Neuron (in vitro differentiated cells): ENCODE measurements around the gene KIAA1755.

Source experiments
- H2AFZ ChIP-seq: one replicate; pipeline ENCODE4 v1.6.1; 2013; ENCODE audit warnings: low read depth, mild to moderate bottlenecking, inconsistent platforms, low read length, moderate library complexity
- H3K27me3 ChIP-seq: one replicate; pipeline ENCODE4 v1.6.1; 2013; ENCODE audit warnings: low read length; ENCODE audit not compliant: insufficient read depth
- H3K36me3 ChIP-seq: one replicate; pipeline ENCODE4 v1.6.1; 2013; ENCODE audit warnings: low read length; ENCODE audit not compliant: insufficient read depth
- H3K4me1 ChIP-seq: one replicate; pipeline ENCODE4 v1.6.1; 2013; ENCODE audit warnings: low read length; ENCODE audit not compliant: insufficient read depth
- H3K4me3 ChIP-seq: 2 replicates; pipeline ENCODE4 v1.5.1; 2013; ENCODE audit warnings: mild to moderate bottlenecking, low read length, moderate library complexity
- H3K9me3 ChIP-seq: one replicate; pipeline ENCODE4 v1.6.1; 2013; ENCODE audit warnings: low read length

The KIAA1755 gene

GRCh38 chr20:38237381-38237780, 23.2 kb downstream of the KIAA1755 start:
- Histone ChIP-seq H3K4me1 (no peaks in the 10 kb centered on the region), H3K9me3 (peaks cover 8% of the 10 kb centered on the region), H3K27me3 (peaks cover 2% of the 10 kb centered on the region), H2AFZ (no peak overlapping the region), H3K4me3 (no peak overlapping the region), H3K36me3 (no peaks in the 10 kb centered on the region)

GRCh38 chr20:38231531-38232121, 28.9 kb downstream of the KIAA1755 start:
- Histone ChIP-seq H2AFZ (no peak overlapping the region), H3K4me1 (no peaks in the 10 kb centered on the region), H3K27me3 (peaks cover 2% of the 10 kb centered on the region), H3K36me3 (no peaks in the 10 kb centered on the region), H3K9me3 (no peaks in the 10 kb centered on the region), H3K4me3 (no peak overlapping the region)

- peaks cover 2% of the 10 kb centered on the region for H3K27me3 ChIP-seq
- no peak overlapping the region for H3K4me3 ChIP-seq
- H3K4me1 ChIP-seq: no peaks in the 10 kb centered on the region
- H3K9me3 ChIP-seq: no peaks in the 10 kb centered on the region
- no peak overlapping the region for H2AFZ ChIP-seq
- no peaks in the 10 kb centered on the region for H3K36me3 ChIP-seq
Measured at GRCh38 chr20:38230957-38231526, 29.5 kb downstream of the KIAA1755 start.

DNA sequence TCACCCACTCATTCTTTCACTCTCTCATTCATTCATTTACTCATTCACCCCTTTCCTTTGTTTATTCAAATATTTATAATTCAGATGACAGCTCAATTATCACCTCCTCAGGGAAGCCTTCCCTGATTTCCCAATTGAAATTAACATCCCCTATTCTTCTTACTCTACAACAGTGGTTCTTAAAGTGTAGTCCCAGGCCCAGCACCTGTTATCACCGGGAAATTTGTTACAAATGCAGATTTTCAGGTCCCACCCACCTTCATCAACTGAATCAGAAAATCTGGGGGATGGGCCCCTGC, 30.3 kb downstream of the KIAA1755 start:
- Histone ChIP-seq H3K4me1 (no peaks in the 10 kb centered on the region), H3K27me3 (no peaks in the 10 kb centered on the region)

GRCh38 chr20:38229376-38230252, 30.9 kb downstream of the KIAA1755 start:
- Histone ChIP-seq H3K9me3 (no peaks in the 10 kb centered on the region), H3K36me3 (no peaks in the 10 kb centered on the region), H3K4me1 (no peaks in the 10 kb centered on the region), H3K27me3 (no peaks in the 10 kb centered on the region), H2AFZ (no peak overlapping the region), H3K4me3 (no peak overlapping the region)

More for the DNA sequence above, 30.3 kb downstream of the KIAA1755 start:
- no peaks in the 10 kb centered on the region for H3K36me3 ChIP-seq
- no peaks in the 10 kb centered on the region for H3K9me3 ChIP-seq
- no peak overlapping the region for H3K4me3 ChIP-seq
- no peak overlapping the region for H2AFZ ChIP-seq

DNA sequence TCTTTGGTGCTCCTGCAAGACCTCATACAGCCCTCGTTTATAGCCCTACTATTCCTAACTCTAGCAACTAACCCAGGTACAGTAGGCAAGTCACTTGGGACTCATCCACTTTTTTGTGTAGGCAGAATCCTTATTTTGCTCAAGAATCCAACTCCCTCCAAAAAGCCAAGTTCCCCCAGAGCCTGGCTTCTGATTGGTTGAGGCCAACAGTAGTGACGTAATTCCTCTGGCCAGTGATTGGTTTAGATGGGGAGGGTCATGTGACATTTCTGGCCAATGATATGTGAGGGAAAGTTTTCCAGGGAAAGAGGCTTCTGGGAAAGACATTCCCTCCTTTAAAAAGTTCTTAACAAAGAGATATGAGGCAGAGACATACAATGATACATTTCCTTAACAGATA, 32.1 kb downstream of the KIAA1755 start:
- no peak overlapping the region for H3K4me3 ChIP-seq
- H3K9me3 ChIP-seq: no peaks in the 10 kb centered on the region
- H2AFZ ChIP-seq: no peak overlapping the region
- no peaks in the 10 kb centered on the region for H3K27me3 ChIP-seq
- no peaks in the 10 kb centered on the region for H3K4me1 ChIP-seq
- no peaks in the 10 kb centered on the region for H3K36me3 ChIP-seq

- Histone ChIP-seq H3K4me1 (no peaks in the 10 kb centered on the region), H2AFZ (no peak overlapping the region), H3K27me3 (no peaks in the 10 kb centered on the region), H3K36me3 (no peaks in the 10 kb centered on the region), H3K4me3 (no peak overlapping the region), H3K9me3 (no peaks in the 10 kb centered on the region)
Measured at GRCh38 chr20:38227420-38228360, 32.8 kb downstream of the KIAA1755 start.

DNA sequence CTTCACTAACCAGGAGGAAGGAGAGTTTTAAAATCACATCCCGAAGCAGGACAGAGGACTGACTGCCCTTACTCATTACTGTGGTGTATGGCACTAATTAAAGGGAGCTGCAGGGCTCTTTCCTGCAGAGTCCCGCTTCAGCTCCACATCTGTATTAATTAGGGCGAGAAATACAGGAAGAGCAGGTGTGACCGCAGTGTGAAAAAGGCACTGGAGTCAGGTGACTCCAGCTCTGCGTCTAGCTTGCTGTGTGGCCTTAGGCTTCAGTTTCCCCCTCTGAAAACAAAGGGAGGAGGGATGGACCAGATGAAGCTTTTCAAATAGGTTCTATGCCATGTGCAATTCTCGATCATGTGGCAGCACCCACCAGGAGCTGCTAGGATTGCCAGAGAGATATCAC, 34.0 kb downstream of the KIAA1755 start:
- Histone ChIP-seq H3K9me3 (no peaks in the 10 kb centered on the region), H3K4me1 (no peaks in the 10 kb centered on the region), H2AFZ (no peak overlapping the region), H3K36me3 (no peaks in the 10 kb centered on the region), H3K27me3 (no peaks in the 10 kb centered on the region), H3K4me3 (no peak overlapping the region)

GRCh38 chr20:38225900-38226263, 34.7 kb downstream of the KIAA1755 start:
- H2AFZ ChIP-seq: no peak overlapping the region
- H3K4me1 ChIP-seq: peaks cover under 1% of the 10 kb centered on the region
- H3K27me3 ChIP-seq: no peaks in the 10 kb centered on the region
- H3K4me3 ChIP-seq: no peak overlapping the region
- H3K9me3 ChIP-seq: no peaks in the 10 kb centered on the region
- H3K36me3 ChIP-seq: no peaks in the 10 kb centered on the region

DNA sequence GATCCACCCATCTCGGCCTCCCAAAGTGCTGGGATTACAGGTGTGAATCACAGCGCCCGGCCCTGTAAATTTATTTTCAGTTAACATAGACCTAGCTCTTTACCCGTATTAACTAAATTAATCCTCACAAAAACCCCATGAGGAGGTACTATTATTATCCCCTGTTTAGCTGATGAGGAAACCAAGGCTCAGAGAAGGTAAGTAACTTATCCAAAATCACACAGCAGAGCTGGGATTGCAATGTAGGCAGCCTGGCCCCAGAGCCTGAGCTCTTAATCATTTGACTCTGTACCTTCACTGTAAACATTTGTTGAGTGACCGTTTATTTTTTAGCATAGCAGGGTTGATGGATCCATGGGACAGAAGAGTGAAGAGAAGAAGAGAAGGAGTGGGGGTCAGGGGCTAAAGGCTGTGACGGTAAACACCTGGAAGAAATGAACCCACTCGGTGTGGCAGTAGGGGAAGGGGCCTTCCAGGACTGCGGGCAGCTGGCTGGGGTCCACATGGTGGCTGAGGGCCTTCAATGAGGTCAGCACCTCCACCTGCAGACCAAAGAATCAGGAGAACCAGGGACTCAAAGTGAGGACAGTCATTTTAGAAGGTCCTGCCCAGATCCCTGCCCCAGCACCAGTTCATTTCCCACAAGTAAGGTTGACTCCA, 35.2 kb downstream of the KIAA1755 start:
- no peaks in the 10 kb centered on the region for H3K36me3 ChIP-seq
- H3K9me3 ChIP-seq: no peaks in the 10 kb centered on the region
- no peaks in the 10 kb centered on the region for H3K27me3 ChIP-seq
- H2AFZ ChIP-seq: no peak overlapping the region
- no peak overlapping the region for H3K4me3 ChIP-seq
- H3K4me1 ChIP-seq: peaks cover 2% of the 10 kb centered on the region

DNA sequence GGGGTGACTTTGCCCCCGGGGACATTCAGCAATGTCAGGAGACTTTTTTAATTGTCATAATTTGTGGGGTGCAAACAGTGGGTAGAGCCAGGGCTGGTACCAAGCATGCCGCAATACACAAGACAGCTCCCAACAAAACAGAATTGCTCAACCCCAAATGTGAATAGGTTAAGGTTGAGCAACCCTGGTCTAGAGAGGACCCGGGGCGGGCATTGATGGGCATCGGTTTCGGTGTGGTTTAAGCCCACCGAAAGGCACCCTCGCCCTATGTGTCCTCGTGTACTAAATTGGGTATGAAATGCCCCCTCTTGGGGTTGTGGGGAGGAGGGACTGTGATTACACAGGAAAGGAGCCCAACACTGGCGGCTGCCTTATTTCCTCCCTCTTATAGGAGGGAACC, 36.0 kb downstream of the KIAA1755 start:
- Histone ChIP-seq H2AFZ (no peak overlapping the region), H3K4me1 (peaks cover 2% of the 10 kb centered on the region), H3K36me3 (no peaks in the 10 kb centered on the region), H3K4me3 (no peak overlapping the region), H3K9me3 (no peaks in the 10 kb centered on the region), H3K27me3 (no peaks in the 10 kb centered on the region)

DNA sequence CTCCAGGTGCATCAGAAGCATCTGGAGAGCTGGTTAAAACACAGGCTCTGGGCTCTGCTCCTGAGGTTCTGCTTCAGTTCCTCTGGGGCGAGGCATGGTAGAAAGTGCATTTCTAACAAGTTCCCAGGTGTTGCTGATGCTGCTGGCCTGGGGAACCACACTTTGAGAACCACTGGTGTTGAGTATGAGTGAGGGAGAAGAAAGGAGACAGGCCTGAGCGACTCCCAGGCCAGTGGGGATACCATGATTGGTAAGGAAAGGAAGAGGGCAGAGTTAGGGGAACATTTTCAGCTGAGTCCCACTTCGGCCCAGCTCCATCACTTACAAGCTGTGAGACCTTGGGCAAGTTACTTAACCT, 36.8 kb downstream of the KIAA1755 start:
- H3K4me1 ChIP-seq: peaks cover 2% of the 10 kb centered on the region
- no peaks in the 10 kb centered on the region for H3K27me3 ChIP-seq
- H3K36me3 ChIP-seq: no peaks in the 10 kb centered on the region
- H2AFZ ChIP-seq: no peak overlapping the region
- no peak overlapping the region for H3K4me3 ChIP-seq
- H3K9me3 ChIP-seq: no peaks in the 10 kb centered on the region
